Measurements from ENCODE around the gene PRSS33.

PRSS33 gene

DNA sequence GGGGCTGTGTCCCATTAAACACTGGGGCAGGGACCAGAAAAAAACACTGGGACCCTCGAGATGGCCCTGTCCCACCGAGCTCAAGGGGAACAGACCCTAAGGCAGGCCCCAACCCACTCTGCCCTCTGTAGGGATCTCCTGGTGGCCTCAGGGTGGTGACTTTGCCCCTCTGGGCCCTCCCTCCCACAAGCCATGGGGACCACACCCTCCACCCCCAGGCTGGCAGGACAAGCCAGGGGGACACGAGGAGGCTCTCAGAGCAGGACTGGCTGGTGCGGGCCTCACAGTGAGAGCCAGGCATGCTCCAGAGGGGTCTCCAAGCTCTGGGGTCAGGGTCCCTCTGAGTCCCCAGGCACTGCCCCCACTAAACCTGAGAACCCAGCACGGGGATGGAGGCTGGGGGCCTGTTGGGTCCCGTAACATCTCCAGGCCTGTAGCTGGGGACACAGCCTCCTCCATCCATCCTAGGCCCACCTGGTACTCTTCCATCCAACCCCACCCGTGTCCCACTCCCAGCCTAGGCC is 49.4 kb downstream of the PRSS33 start:
- no peak for DNase-seq

DNA sequence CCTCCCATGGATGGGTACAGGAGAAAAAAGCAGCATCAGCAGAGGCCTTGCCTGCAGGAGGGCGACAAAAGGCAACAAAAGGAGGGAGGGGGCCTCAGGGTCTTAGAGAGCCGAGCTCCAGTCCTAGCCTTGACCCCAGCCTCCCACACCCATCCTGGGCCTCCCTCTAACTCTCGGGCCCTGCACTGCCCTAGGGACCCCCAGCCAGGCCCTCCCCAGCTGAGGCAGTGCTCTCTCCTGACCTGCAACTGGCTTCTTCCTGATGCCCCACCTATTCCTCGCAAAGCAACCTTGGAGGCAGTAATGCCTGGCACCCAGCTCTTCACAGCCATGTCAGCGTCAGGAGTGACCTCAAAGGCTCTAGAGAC is 50.1 kb downstream of the PRSS33 start:
- DNase-seq, result no peak

DNA sequence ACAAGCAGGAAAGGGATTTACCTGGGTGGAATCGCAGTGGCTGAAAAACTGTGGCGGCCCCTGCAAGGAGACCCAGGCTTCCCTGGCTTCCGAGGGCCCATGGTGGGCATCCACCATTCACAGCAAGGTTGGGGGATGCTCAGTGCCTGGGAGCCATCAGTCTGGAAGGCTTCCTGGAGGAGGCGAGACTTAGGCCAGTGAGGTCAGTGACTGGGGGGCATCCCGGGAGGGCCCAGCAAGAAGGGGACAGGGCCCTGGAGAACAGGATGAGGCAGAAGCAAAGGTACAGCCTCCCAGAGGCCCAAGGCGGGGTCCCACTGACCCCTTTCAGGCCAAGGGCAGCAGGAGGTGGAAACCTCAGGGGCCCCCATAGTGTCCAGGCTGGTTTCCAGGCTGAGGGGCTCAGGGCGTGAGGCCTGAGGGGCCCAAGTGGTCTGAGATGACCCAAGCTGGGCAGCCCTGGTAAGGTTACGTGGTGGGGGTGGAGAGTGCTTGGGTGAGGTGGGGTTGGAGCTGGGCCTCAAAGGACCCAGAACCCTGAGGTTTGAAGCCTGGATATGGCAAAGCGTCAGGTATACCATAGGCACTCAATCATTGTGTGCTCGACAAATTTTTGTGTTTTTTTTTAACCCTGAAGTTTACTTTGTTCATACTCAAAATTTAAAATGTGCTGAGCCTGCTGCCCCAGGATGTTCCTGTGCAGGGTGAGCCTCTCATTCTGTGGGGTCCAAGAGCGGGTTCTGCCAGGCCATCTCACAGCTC is 50.7 kb downstream of the PRSS33 start:
- no peak for DNase-seq

DNA sequence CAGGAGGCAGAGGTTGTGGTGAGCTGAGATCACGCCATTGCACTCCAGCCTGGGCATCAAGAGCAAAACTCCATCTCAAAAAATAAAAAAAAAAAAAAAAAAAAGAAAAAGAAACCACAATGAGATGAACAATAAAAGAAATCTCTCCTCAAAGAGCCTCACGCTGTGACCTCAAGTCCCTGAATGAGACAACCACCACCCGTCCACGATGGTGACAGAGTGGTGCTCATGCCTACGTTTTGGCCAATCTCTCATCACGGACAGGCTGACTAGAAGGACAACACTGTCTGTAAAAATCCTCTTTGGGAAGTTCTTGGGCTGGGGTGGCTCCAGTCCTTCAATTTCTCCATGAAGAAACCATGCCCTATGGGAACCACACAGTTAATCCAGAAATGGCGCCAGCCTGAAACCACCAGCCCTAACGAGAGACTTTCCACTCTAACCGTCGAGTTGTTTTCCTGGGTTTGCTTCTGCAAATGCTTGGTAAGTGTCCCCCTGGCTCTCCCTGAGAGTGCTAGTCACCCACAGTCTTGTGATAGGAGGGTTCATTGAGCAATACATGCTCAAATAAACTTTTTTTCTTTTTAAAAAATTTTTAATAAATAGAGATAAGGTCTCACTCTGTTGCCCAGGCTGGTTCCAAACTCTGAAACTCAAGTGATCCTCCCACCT is 52.4 kb downstream of the PRSS33 start:
- no peak for DNase-seq
